PC-3 (cell line): ENCODE measurements around the gene NSF. TPM values are rescaled to one million over a fixed set of nuclear protein-coding genes. Genes with fewer than 3 reads are reported as not detected.

Experiments
- ATAC-seq: fragments of 200-7000 bp; cut with Tn5 transposase; 2 replicates; pipeline ENCODE4 v1.9.1; 2020; ENCODE audit warnings: mild to moderate bottlenecking, moderate library complexity
- BruUV-seq: library from RNA; stranded (reverse); fragments of 400-500 nt; replicated peaks from 2 replicates; lab custom pipeline; 2021; lab: Mats Ljungman, UMichigan
- CTCF ChIA-PET: fragments of 300-600 bp; sonication (Branson Sonifier 250); formaldehyde crosslinking; loops from one replicate; lab custom pipeline; 2022; ENCODE audit warnings: antibody characterized with exemption; lab: Charles Lee
- POLR2A ChIA-PET: fragments of 300-600 bp; sonication (Branson Sonifier 250); formaldehyde crosslinking; loops from one replicate; lab custom pipeline; 2022; ENCODE audit warnings: antibody characterized with exemption; ENCODE audit not compliant: unreplicated experiment; lab: Charles Lee
- DNase-seq: peaks from one replicate; pipeline ENCODE4 v3.0.0-alpha.2; 2015
- H2AFZ ChIP-seq: fragments of 300-600 bp; sonication (generic); 2 replicates; pipeline ENCODE4 v1.6.0; 2016; ENCODE audit warnings: antibody characterized with exemption, low read length
- H3F3A ChIP-seq: fragments of 300-600 bp; sonication (generic); one replicate; pipeline ENCODE4 v1.6.0; 2017; ENCODE audit warnings: antibody characterized with exemption, low read length, control low read depth, mild to moderate bottlenecking; ENCODE audit not compliant: unreplicated experiment
- H3K27ac ChIP-seq: fragments of 300-600 bp; sonication (generic); 2 replicates; pipeline ENCODE4 v1.5.1; 2016; ENCODE audit warnings: mild to moderate bottlenecking, low read length
- H3K27me3 ChIP-seq: fragments of 300-600 bp; sonication (generic); 2 replicates; pipeline ENCODE4 v1.6.1; 2016; ENCODE audit warnings: low read length, mixed read lengths
- H3K36me3 ChIP-seq: fragments of 300-600 bp; sonication (generic); 2 replicates; pipeline ENCODE4 v1.6.1; 2016; ENCODE audit warnings: low read depth, mixed run types, low read length, mixed read lengths
- H3K4me1 ChIP-seq: fragments of 300-600 bp; sonication (generic); 2 replicates; pipeline ENCODE4 v1.5.1; 2016; ENCODE audit warnings: low read length; ENCODE audit not compliant: insufficient read depth
- H3K4me2 ChIP-seq: fragments of 300-600 bp; sonication (generic); 2 replicates; pipeline ENCODE4 v1.6.0; 2016; ENCODE audit warnings: low read length
- H3K4me3 ChIP-seq: fragments of 300-600 bp; sonication (generic); 2 replicates; pipeline ENCODE4 v1.5.1; 2016; ENCODE audit warnings: mild to moderate bottlenecking, low read length, mixed read lengths
- H3K79me2 ChIP-seq: fragments of 300-600 bp; sonication (generic); 2 replicates; pipeline ENCODE4 v1.6.1; 2017; ENCODE audit warnings: low read length, mixed read lengths
- H3K9ac ChIP-seq: fragments of 300-600 bp; sonication (generic); 2 replicates; pipeline ENCODE4 v1.6.0; 2016; ENCODE audit warnings: mild to moderate bottlenecking, low read length
- H3K9me2 ChIP-seq: fragments of 300-600 bp; sonication (generic); replicated peaks from 2 replicates; pipeline ENCODE4 v1.6.1; 2016; ENCODE audit warnings: mixed run types, low read length, mixed read lengths
- H3K9me3 ChIP-seq: fragments of 300-600 bp; sonication (generic); 2 replicates; pipeline ENCODE4 v1.6.1; 2016; ENCODE audit warnings: low read length, mixed read lengths
- H4K20me1 ChIP-seq: fragments of 300-600 bp; sonication (generic); 2 replicates; pipeline ENCODE4 v1.6.1; 2016; ENCODE audit warnings: low read length, mixed read lengths
- CTCF ChIP-seq: fragments of 300-600 bp; sonication (generic); conservative IDR thresholded peaks from 2 replicates; pipeline ENCODE4 v1.5.1; 2017; ENCODE audit warnings: antibody characterized with exemption, low read depth, mild to moderate bottlenecking, low read length
- EZH2 ChIP-seq: fragments of 300-600 bp; sonication (generic); IDR thresholded peaks from one replicate; pipeline ENCODE4 v1.6.1; 2017; ENCODE audit warnings: antibody characterized with exemption, mild to moderate bottlenecking, low read length; ENCODE audit not compliant: unreplicated experiment
- EZH2phosphoT487 ChIP-seq: fragments of 300-600 bp; sonication (generic); IDR thresholded peaks from 2 replicates; pipeline ENCODE4 v1.6.1; 2018; ENCODE audit warnings: mild to moderate bottlenecking, antibody characterized with exemption, low read length, borderline replicate concordance
- intact Hi-C: fragments of 100-400 bp; cut with micrococcal nuclease; formaldehyde crosslinking; loops from 2 replicates; pipeline ENCODE4 v1.9.0; 2023
- total RNA-seq: library from RNA; depleted of rRNA; stranded (reverse); fragments of >200 nt; gene quantifications from 2 replicates; pipeline ENCODE4 v1.2.3, GENCODE V29; 2014

Gene NSF
- total RNA-seq, 1 experiment from 2014 or later = 52.2 TPM

GRCh38 chr17:46770818-46771560 is 180.5 kb downstream of the NSF start:
- Histone ChIP-seq H3K4me1 (peaks cover 27% of the 10 kb centered on the region), H3K4me3 (peak overlapping the region; percentile 56; the same call in 1 of the 2 replicates), H3K27ac (peak overlapping the region; percentile 79), H3K9ac (peak overlapping the region; percentile 65), H4K20me1 (no peaks in the 10 kb centered on the region), H3K4me2 (peak overlapping the region; percentile 82), H3K36me3 (no peaks in the 10 kb centered on the region), H3K27me3 (no peaks in the 10 kb centered on the region), H3F3A (no peaks in the 10 kb centered on the region), H3K9me2 (no peaks in the 10 kb centered on the region), H3K79me2 (no peaks in the 10 kb centered on the region), H3K9me3 (no peaks in the 10 kb centered on the region), H2AFZ (peak overlapping the region; percentile 71; the same call in 1 of the 2 replicates)
- no TSS peak for BruUV-seq
- no peak for TF ChIP-seq EZH2phosphoT487
- TF ChIP-seq EZH2 = no peak
- TF ChIP-seq CTCF = no peak
- DNase-seq (peak; percentile 84), ATAC-seq (peak; percentile 56)
- POLR2A ChIA-PET = no interaction called here
- CTCF ChIA-PET = no interaction called here
- intact Hi-C loops = no loop called here

GRCh38 chr17:46771561-46772474 is 181.3 kb downstream of the NSF start:
- Histone ChIP-seq H3K4me2 (peak overlapping the region; percentile 94), H3K4me3 (peak overlapping the region; percentile 78), H3K9me2 (no peaks in the 10 kb centered on the region), H4K20me1 (no peaks in the 10 kb centered on the region), H3F3A (no peaks in the 10 kb centered on the region), H3K4me1 (peaks cover 27% of the 10 kb centered on the region), H3K36me3 (no peaks in the 10 kb centered on the region), H3K79me2 (no peaks in the 10 kb centered on the region), H3K9me3 (no peaks in the 10 kb centered on the region), H3K27ac (peak overlapping the region; percentile 24; the same call in 1 of the 2 replicates), H3K9ac (peak overlapping the region; percentile 65), H2AFZ (peak overlapping the region; percentile 89), H3K27me3 (no peaks in the 10 kb centered on the region)
- peak; percentile 77 for DNase-seq
- intact Hi-C loops = no loop called here
- ChIA-PET CTCF (no interaction called here), POLR2A (no interaction called here)
- ATAC-seq = peak; percentile 41
- BruUV-seq = TSS peak; percentile 60
- TF ChIP-seq EZH2 = no peak
- TF ChIP-seq EZH2phosphoT487 = no peak
- TF ChIP-seq CTCF = no peak
